Pancreas (tissue), 10 donors: ENCODE data around the gene BAZ2B. TPM values are rescaled to one million over a fixed set of nuclear protein-coding genes. Genes with fewer than 3 reads are reported as not detected.

ENCODE experiments used
- ATAC-seq, 4 donors: fragments of 200-7000 bp; cut with Tn5 transposase; one replicate each; pipeline versions ENCODE4 v1.8.0 to v1.9.1; 2020; ENCODE audit warnings: mild to moderate bottlenecking in 4 of 4, moderate library complexity in 4 of 4
- DNase-seq, 6 donors: peaks; one replicate each; pipeline ENCODE4 v3.0.0-alpha.2; 2020
- FAIRE-seq: peaks from 2 replicates; lab custom pipeline; 2012; peaks lifted over from hg19 to GRCh38; lab: Jason Lieb, UNC
- H3K27ac ChIP-seq, 4 donors: fragments of 200-600 bp; sonication (generic); 1 replicate in 3 of 4; 2 replicates in 1 of 4; pipeline versions ENCODE4 v1.5.0 to v1.8.0; 2020
- H3K27me3 ChIP-seq, 4 donors: fragments of 200-600 bp; one replicate each; pipeline ENCODE4 v1.8.0; 2021
- H3K36me3 ChIP-seq, 3 donors: fragments of 200-600 bp; sonication (generic) in 1 of 3; one replicate each; pipeline versions ENCODE4 v1.5.0 to v1.8.0; 2020 to 2021
- H3K4me1 ChIP-seq, 3 donors: fragments of 200-600 bp; one replicate each; pipeline ENCODE4 v1.8.0; 2021
- H3K4me3 ChIP-seq, 4 donors: fragments of 200-600 bp; sonication (generic) in 2 of 4; one replicate each; pipeline versions ENCODE4 v1.5.0 to v1.8.0; 2020 to 2021
- H3K9me3 ChIP-seq, 4 donors: fragments of 200-600 bp; one replicate each; pipeline ENCODE4 v1.8.0; 2021
- WGBS, 2 donors: extraction: QIAGEN DNeasy Blood & Tissue Kit; methylation state at CpG; one replicate each; pipeline ENCODE4 v1.1.7; 2013; 5-methylcytosine and 5-hydroxymethylcytosine counted together
- intact Hi-C, 3 donors: fragments of 100-400 bp; cut with DNase I; formaldehyde crosslinking; loops; one replicate each; pipeline versions ENCODE4 v1.11.1 to v1.14.2; 2022
- polyA plus RNA-seq, 2 donors: library from polyadenylated mRNA; stranded (reverse); fragments of 200-250 nt; gene quantifications; one replicate each; pipeline ENCODE4 v1.2.3, GENCODE V29; 2013
- total RNA-seq, 6 donors: library from RNA; stranded (reverse); fragmentation: NEBNext Ultra II Directional in 4 of 6; extraction: Animal tissue kit (Norgen Biotek cat#: 25700) in 4 of 6; gene quantifications; one replicate each; pipeline versions ENCODE4 v1.2.1 to v1.2.4, GENCODE V29; 2021 to 2023
- TF ChIP-seq, protein P1 (sequence below), 4 donors: fragments of 200-600 bp; sonication (generic) in 3 of 4; IDR thresholded peaks; one replicate each; pipeline versions ENCODE4 v1.5.0 to v1.8.0; 2021; ENCODE audit warnings: antibody characterized with exemption in 4 of 4
- donor health status: healthy with polysubstance abuse.
- donor health status: DM: no; HTN: no; CAD: no; lungs with moderate emphysema.
- donor health status: DM: no; HTN: no; CAD: no.
- donor health status: control.
- donor health status: control.
- donor health status: Bipolar disorder and iron deficiency.
- donor health status: DM: yes; HTN: yes; CAD: no.
- donor health status: DM: no; HTN: no; CAD: no.
- donor health status: DM: no; HTN: no; CAD: no.
- donor health status: DM: yes; HTN: yes; CAD: no.

The BAZ2B gene
- total and polyA plus RNA-seq, 8 donors: 14.4 to 52.1 (median 34.4) TPM

DNA sequence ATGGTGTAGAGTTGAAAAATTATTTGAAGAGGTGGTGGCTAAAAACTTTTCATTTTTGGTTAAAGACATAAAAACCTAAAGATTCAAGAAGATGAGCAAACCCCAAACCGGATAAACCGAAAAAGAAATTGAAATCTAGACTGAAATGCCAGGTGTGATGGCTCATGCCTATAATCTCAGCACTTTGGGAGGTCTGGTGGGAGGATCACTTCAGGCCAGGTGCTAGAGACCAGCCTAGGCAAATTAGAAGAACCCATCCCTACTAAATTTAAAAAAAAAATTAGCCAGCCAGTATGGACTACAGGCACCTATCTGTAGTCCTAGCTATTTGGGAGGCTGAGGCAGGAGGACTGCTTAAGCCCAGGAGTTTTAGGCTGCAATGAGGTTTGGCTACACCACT lies 126.9 kb downstream of the BAZ2B start:
- Histone ChIP-seq H3K4me3 (no peak overlapping the region), H3K9me3 (no peaks in the 10 kb centered on the region), H3K36me3 (no peaks in the 10 kb centered on the region), H3K27ac (no peak overlapping the region), H3K27me3 (no peaks in the 10 kb centered on the region), H3K4me1 (peaks cover 0 to 19% (median 14%) of the 10 kb centered on the region in 3 donors)
- WGBS, 2 donors: 98% methylated on average over 2 of the region's 2 CpGs
- no peak for ATAC-seq
- FAIRE-seq: no peak
- DNase-seq: no peak
- intact Hi-C loops: no loop called here
- TF ChIP-seq, protein P1, sequence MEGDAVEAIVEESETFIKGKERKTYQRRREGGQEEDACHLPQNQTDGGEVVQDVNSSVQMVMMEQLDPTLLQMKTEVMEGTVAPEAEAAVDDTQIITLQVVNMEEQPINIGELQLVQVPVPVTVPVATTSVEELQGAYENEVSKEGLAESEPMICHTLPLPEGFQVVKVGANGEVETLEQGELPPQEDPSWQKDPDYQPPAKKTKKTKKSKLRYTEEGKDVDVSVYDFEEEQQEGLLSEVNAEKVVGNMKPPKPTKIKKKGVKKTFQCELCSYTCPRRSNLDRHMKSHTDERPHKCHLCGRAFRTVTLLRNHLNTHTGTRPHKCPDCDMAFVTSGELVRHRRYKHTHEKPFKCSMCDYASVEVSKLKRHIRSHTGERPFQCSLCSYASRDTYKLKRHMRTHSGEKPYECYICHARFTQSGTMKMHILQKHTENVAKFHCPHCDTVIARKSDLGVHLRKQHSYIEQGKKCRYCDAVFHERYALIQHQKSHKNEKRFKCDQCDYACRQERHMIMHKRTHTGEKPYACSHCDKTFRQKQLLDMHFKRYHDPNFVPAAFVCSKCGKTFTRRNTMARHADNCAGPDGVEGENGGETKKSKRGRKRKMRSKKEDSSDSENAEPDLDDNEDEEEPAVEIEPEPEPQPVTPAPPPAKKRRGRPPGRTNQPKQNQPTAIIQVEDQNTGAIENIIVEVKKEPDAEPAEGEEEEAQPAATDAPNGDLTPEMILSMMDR (IDR thresholded peaks at IDR 0.05): no peak

DNA sequence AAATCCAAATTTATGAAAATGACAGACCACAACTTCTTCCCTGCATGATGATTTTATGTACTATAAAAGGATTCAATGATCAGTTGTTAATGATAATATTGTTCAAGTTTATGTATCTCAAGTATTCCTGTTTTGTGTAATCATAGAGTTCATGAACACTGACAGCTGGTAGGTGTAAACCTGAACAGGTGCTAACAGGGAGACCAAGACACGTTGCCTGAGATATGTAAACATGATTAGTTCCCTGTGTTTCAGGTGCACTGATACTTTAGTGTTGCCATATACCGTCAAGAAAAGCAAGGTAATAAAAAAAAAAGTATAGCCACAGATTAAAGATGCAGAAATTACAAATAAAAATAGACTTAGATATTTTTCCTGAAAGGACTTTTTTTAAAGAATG lies 131.8 kb downstream of the BAZ2B start:
- no peaks in the 10 kb centered on the region for H3K9me3 ChIP-seq
- TF ChIP-seq, protein P1 (IDR thresholded peaks at IDR 0.05): no peak
- FAIRE-seq: no peak

DNA sequence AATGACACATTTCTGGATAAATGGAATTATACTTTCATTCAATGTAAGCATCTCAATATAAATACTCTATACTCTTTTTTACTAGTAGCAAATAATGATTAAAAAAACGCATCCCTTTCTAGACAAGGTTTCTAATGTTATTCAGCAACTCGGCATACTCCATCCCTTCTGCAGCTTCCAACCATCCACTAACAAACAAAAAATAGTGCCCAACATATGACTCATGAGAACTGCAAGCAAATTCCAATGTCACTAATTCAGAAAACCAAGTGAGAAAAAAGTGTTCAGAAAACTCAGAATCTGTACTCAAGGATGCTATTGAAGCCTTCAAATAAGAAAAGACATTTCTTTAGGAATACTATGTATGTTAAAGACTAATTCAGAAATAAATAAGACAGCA lies 140.0 kb downstream of the BAZ2B start:
- no peak for FAIRE-seq
- H3K9me3 ChIP-seq: no peaks in the 10 kb centered on the region
- TF ChIP-seq, protein P1 (IDR thresholded peaks at IDR 0.05): no peak
- DNase-seq: no peak
- H3K4me1 ChIP-seq: peaks cover 0 to 8% (median 0%) of the 10 kb centered on the region in 3 donors
- H3K36me3 ChIP-seq: peaks cover 0 to 8% (median 5%) of the 10 kb centered on the region in 3 donors
- no peak overlapping the region for H3K4me3 ChIP-seq
- ATAC-seq: no peak
- intact Hi-C loops: no loop called here
- H3K27ac ChIP-seq: no peak overlapping the region
- 94 to 98% methylated on average over 2 of the region's 2 CpGs for WGBS, 2 donors
- H3K27me3 ChIP-seq: no peaks in the 10 kb centered on the region

More for the DNA sequence above, 131.8 kb downstream of the BAZ2B start:
- H3K4me3 ChIP-seq: no peak overlapping the region
- no peaks in the 10 kb centered on the region for H3K36me3 ChIP-seq
- peaks cover 0 to 35% (median 14%) of the 10 kb centered on the region in 3 donors for H3K4me1 ChIP-seq
- H3K27ac ChIP-seq: peak overlapping the region in 1 of 4 donors; percentile 7
- no peaks in the 10 kb centered on the region for H3K27me3 ChIP-seq
- ATAC-seq (peak; percentile 88 to 98 (median 96)), DNase-seq (peak in 1 of 6 donors; percentile 32)
- intact Hi-C loops: no loop called here
- WGBS, 2 donors: 16 to 17% methylated on average over 2 of the region's 2 CpGs

DNA sequence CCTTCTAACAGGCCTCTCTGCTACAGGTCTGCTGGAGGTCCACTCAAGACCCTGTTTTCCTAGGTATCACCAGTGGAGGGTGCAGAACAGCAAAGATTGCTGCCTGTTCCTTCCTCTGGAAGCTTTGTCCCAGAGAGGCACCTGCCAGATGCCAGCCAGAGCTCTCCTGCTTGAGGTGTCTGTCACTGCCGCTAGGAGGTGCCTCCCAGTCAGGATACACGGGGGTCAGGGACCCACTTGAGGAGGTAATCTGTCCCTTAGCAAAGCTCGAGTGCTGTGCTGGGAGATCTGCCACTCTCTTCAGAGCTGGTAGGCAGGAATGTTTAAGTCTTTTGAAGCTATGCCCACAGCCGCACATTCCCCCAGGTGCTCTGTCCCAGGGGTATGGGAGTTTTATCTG lies 140.6 kb downstream of the BAZ2B start:
- no peak overlapping the region for H3K4me3 ChIP-seq
- no peaks in the 10 kb centered on the region for H3K27me3 ChIP-seq
- TF ChIP-seq, protein P1 (IDR thresholded peaks at IDR 0.05): no peak
- H3K36me3 ChIP-seq: peaks cover 0 to 8% (median 5%) of the 10 kb centered on the region in 3 donors
- no peak for FAIRE-seq
- H3K4me1 ChIP-seq: peaks cover 0 to 8% (median 0%) of the 10 kb centered on the region in 3 donors
- DNase-seq: peak in 1 of 6 donors; percentile 14
- intact Hi-C loops: no loop called here
- ATAC-seq: no peak
- H3K27ac ChIP-seq: no peak overlapping the region
- no peaks in the 10 kb centered on the region for H3K9me3 ChIP-seq
- 97% methylated on average over 4 of the region's 4 CpGs for WGBS, 2 donors

DNA sequence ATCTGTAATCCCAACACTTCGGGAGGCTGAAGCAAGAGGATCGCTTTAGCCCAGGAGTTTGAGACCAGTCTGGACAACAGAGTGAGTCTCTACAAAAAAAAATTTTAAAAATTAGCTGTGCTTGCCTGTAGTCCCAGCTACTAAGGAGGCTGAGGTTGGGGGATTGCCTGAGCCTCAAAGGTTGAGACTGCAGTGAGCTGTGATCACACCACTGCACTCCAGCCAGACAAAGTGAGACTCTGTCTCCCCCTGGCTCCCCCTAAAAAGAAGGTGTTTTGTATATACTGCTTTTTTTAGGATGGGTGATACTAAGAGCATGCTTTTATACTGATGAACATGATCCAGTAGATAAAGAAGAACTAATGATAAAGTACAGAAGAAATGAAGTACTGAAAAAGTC lies 145.0 kb downstream of the BAZ2B start:
- Histone ChIP-seq H3K4me1 (no peaks in the 10 kb centered on the region), H3K9me3 (no peaks in the 10 kb centered on the region), H3K4me3 (no peak overlapping the region), H3K36me3 (peaks cover 0 to 8% (median 5%) of the 10 kb centered on the region in 3 donors), H3K27me3 (no peaks in the 10 kb centered on the region), H3K27ac (no peak overlapping the region)
- FAIRE-seq (no peak), DNase-seq (no peak), ATAC-seq (no peak)
- WGBS, 2 donors: 50% methylated on average over 2 of the region's 2 CpGs
- intact Hi-C loops: no loop called here
- TF ChIP-seq, protein P1 (IDR thresholded peaks at IDR 0.05): no peak
